GM23338 (cell line): ENCODE data around the gene PARD3. TPM values are rescaled to one million over a fixed set of nuclear protein-coding genes. Genes with fewer than 3 reads are reported as not detected.

Source experiments
- ATAC-seq: fragments of 200-7000 bp; cut with Tn5 transposase; 3 replicates; pipeline ENCODE4 v1.9.1; 2020
- DNase-seq: peaks from one replicate; pipeline ENCODE4 v3.0.0-alpha.2; 2015; ENCODE audit warnings: low spot score
- H2AFZ ChIP-seq: fragments of 200-600 bp; sonication (generic); 2 replicates; pipeline ENCODE4 v1.8.0; 2016; ENCODE audit warnings: antibody characterized with exemption, mild to moderate bottlenecking, moderate library complexity
- H3F3A ChIP-seq: fragments of 200-600 bp; sonication (generic); replicated peaks from 2 replicates; pipeline ENCODE4 v1.8.0; 2017; ENCODE audit warnings: antibody characterized with exemption, mixed run types, low read depth
- H3K27ac ChIP-seq: fragments of 200-600 bp; sonication (generic); 2 replicates; pipeline ENCODE4 v1.6.1; 2016; ENCODE audit warnings: low read depth
- H3K27me3 ChIP-seq: fragments of 200-600 bp; sonication (generic); 2 replicates; pipeline ENCODE4 v1.8.0; 2016; ENCODE audit warnings: mild to moderate bottlenecking, mixed run types, moderate library complexity; ENCODE audit not compliant: insufficient read depth
- H3K36me3 ChIP-seq: fragments of 200-600 bp; sonication (generic); 2 replicates; pipeline ENCODE4 v1.8.0; 2016; ENCODE audit warnings: mild to moderate bottlenecking; ENCODE audit not compliant: insufficient read depth
- H3K4me1 ChIP-seq: fragments of 200-600 bp; sonication (generic); 2 replicates; pipeline ENCODE4 v1.8.0; 2016; ENCODE audit warnings: mild to moderate bottlenecking, moderate library complexity; ENCODE audit not compliant: insufficient read depth
- H3K4me2 ChIP-seq: fragments of 200-600 bp; sonication (generic); 2 replicates; pipeline ENCODE4 v1.7.1; 2017; ENCODE audit warnings: mixed run types
- H3K4me3 ChIP-seq: fragments of 200-600 bp; sonication (generic); 2 replicates; pipeline ENCODE4 v1.6.1; 2016; ENCODE audit warnings: mixed run types
- H3K79me2 ChIP-seq: fragments of 200-600 bp; sonication (generic); replicated peaks from 2 replicates; pipeline ENCODE4 v1.8.0; 2017; ENCODE audit warnings: mild to moderate bottlenecking; ENCODE audit not compliant: insufficient read depth
- H3K9me2 ChIP-seq: fragments of 200-600 bp; sonication (generic); 2 replicates; pipeline ENCODE4 v1.8.0; 2017; ENCODE audit not compliant: insufficient read depth
- H4K20me1 ChIP-seq: fragments of 200-600 bp; sonication (generic); replicated peaks from 2 replicates; pipeline ENCODE4 v1.8.0; 2017; ENCODE audit warnings: mild to moderate bottlenecking; ENCODE audit not compliant: insufficient read depth
- H3K27ac Mint-ChIP-seq: 2 replicates; pipeline ENCODE4 v1.8.0; 2020; ENCODE audit warnings: inconsistent platforms, mild to moderate bottlenecking, moderate library complexity, mixed read lengths
- H3K27me3 Mint-ChIP-seq: 3 replicates; pipeline ENCODE4 v1.8.0; 2022; ENCODE audit warnings: low read depth, mild to moderate bottlenecking, moderate library complexity, mixed read lengths, inconsistent platforms; ENCODE audit not compliant: insufficient read depth, poor library complexity
- H3K36me3 Mint-ChIP-seq: 3 replicates; pipeline ENCODE4 v1.8.0; 2021; ENCODE audit warnings: low read depth, mild to moderate bottlenecking, inconsistent platforms, moderate library complexity, mixed read lengths
- H3K4me1 Mint-ChIP-seq: 3 replicates; pipeline ENCODE4 v1.8.0; 2020; ENCODE audit warnings: mild to moderate bottlenecking, inconsistent platforms, mixed read lengths
- H3K4me3 Mint-ChIP-seq: 3 replicates; pipeline ENCODE4 v1.8.0; 2021; ENCODE audit warnings: moderate library complexity, mild to moderate bottlenecking, inconsistent platforms, mixed read lengths
- H3K9me3 Mint-ChIP-seq: 3 replicates; pipeline ENCODE4 v1.8.0; 2020; ENCODE audit warnings: moderate library complexity, mild to moderate bottlenecking, inconsistent platforms, mixed read lengths
- CREB1 ChIP-seq: fragments of 250-450 bp; sonication (Bioruptor Pico); IDR thresholded peaks from 2 replicates; pipeline ENCODE4 v1.5.0; 2020; ENCODE audit warnings: low read depth, mild to moderate bottlenecking, moderate library complexity
- CTCF ChIP-seq, 2 experiments: fragments of 200-600 bp in 1 of 2; sonication (generic) in 1 of 2; conservative IDR thresholded peaks; 2 replicates each; pipeline versions ENCODE4 v1.5.1 to v1.6.1; 2016 to 2017; ENCODE audit warnings: antibody characterized with exemption in 2 of 2, low read depth in 2 of 2, mild to moderate bottlenecking in 2 of 2, moderate library complexity in 1 of 2
- EZH2 ChIP-seq: fragments of 200-600 bp; sonication (generic); IDR thresholded peaks from one replicate; pipeline ENCODE4 v1.8.0; 2017; ENCODE audit warnings: antibody characterized with exemption, mild to moderate bottlenecking, low read depth; ENCODE audit not compliant: unreplicated experiment
- JUNB ChIP-seq: IDR thresholded peaks from one replicate; pipeline ENCODE4 v1.6.1; 2016; ENCODE audit warnings: antibody characterized with exemption; ENCODE audit not compliant: unreplicated experiment
- POLR2AphosphoS5 ChIP-seq: IDR thresholded peaks from 2 replicates; pipeline ENCODE4 v1.6.1; 2016; ENCODE audit warnings: antibody characterized with exemption, low read depth
- REST ChIP-seq: IDR thresholded peaks from one replicate; pipeline ENCODE4 v1.6.1; 2018; ENCODE audit warnings: antibody characterized with exemption; ENCODE audit not compliant: unreplicated experiment
- STAT1 ChIP-seq: IDR thresholded peaks from one replicate; pipeline ENCODE4 v1.6.1; 2016; ENCODE audit warnings: antibody characterized with exemption; ENCODE audit not compliant: unreplicated experiment
- ZNF331 ChIP-seq: fragments of 250-450 bp; sonication (Bioruptor Pico); IDR thresholded peaks from 2 replicates; pipeline ENCODE4 v1.5.0; 2020; ENCODE audit warnings: low read depth, mild to moderate bottlenecking, moderate library complexity
- ZNF462 ChIP-seq: fragments of 250-450 bp; sonication (Bioruptor Pico); IDR thresholded peaks from 2 replicates; pipeline ENCODE4 v1.5.0; 2020; ENCODE audit warnings: mild to moderate bottlenecking, moderate library complexity
- polyA plus RNA-seq: library from polyadenylated mRNA; unstranded; fragments of >200 nt; fragmentation: Nextera tagmentation; extraction: Ambion mirVana; gene quantifications from 2 replicates; pipeline ENCODE4 v1.2.1, GENCODE V29; 2016
- total RNA-seq: library from RNA; depleted of rRNA; stranded (reverse); fragments of >200 nt; shearing (Covaris generic); gene quantifications from 2 replicates; pipeline ENCODE4 v1.2.3, GENCODE V29; 2014

PARD3 gene
- total and polyA plus RNA-seq, 2 experiments from 2014 or later: 30.2 to 51.4 TPM

- H3K4me1 ChIP-seq: peaks cover 40% of the 10 kb centered on the region
- H3K4me2 ChIP-seq: no peak overlapping the region
- peaks cover 100% of the 10 kb centered on the region for H3K79me2 ChIP-seq
- H3K27ac ChIP-seq: peak overlapping the region; percentile 65; the same call in 1 of the 2 replicates
- DNase-seq (no peak), ATAC-seq (no peak)
- H3K4me3 ChIP-seq: no peak overlapping the region
- Mint-ChIP-seq H3K36me3 (no peaks in the 10 kb centered on the region), H3K27ac (no peak overlapping the region), H3K27me3 (peaks cover 2% of the 10 kb centered on the region), H3K9me3 (no peaks in the 10 kb centered on the region), H3K4me3 (no peak overlapping the region), H3K4me1 (peaks cover 53% of the 10 kb centered on the region)
- no peak for TF ChIP-seq EZH2
- TF ChIP-seq STAT1: no peak
- TF ChIP-seq ZNF331 (CRISPR knock-in tag): no peak
- no peak for TF ChIP-seq CTCF (conservative IDR thresholded peaks at IDR 0.05; ENCODE audit: low read depth in 2 of 2)
- TF ChIP-seq ZNF462 (CRISPR knock-in tag): no peak
- TF ChIP-seq JUNB: no peak
- no peak for TF ChIP-seq REST
- TF ChIP-seq POLR2AphosphoS5: no peak
- TF ChIP-seq CREB1 (CRISPR knock-in tag): no peak
- H3K27me3 ChIP-seq: no peaks in the 10 kb centered on the region
- no peaks in the 10 kb centered on the region for H3K36me3 ChIP-seq
- H4K20me1 ChIP-seq: peaks cover 52% of the 10 kb centered on the region
- no peak overlapping the region for H2AFZ ChIP-seq
- no peaks in the 10 kb centered on the region for H3K9me2 ChIP-seq
- H3F3A ChIP-seq: no peaks in the 10 kb centered on the region
These were observed 25.1 kb downstream of the PARD3 start for GRCh38 chr10:34789966-34790506.
